Left cardiac atrium (tissue), 4 donors: Measurements from ENCODE around the gene KNDC1. TPM values are rescaled to one million over a fixed set of nuclear protein-coding genes. Genes with fewer than 3 reads are reported as not detected.

ENCODE experiments used
- ATAC-seq, 2 donors: fragments of 200-7000 bp; cut with Tn5 transposase; one replicate each; pipeline ENCODE4 v1.9.1; 2020; ENCODE audit warnings: mild to moderate bottlenecking in 2 of 2, moderate library complexity in 2 of 2
- DNase-seq: peaks from one replicate; pipeline ENCODE4 v3.0.0-alpha.2; 2020
- intact Hi-C, 2 donors: fragments of 100-400 bp; cut with DNase I; formaldehyde crosslinking; loops; one replicate each; pipeline versions ENCODE4 v1.14.1 to v1.15.1; 2022 to 2023
- total RNA-seq, 2 donors: library from RNA; stranded (reverse); fragmentation: NEBNext Ultra II Directional; extraction: Animal tissue kit (Norgen Biotek cat#: 25700); gene quantifications; one replicate each; pipeline ENCODE4 v1.2.1, GENCODE V29; 2021
- donor health status: DM: no; HTN: yes; CAD: no.
- donor health status: DM: no; HTN: yes; CAD: no; lungs with severe emphysema.
- donor health status: DM: yes; HTN: yes; CAD: no.
- donor health status: Dilated cardiomyopathy.

Gene KNDC1
- total RNA-seq, 2 donors from 2014 or later = 0.34 to 0.50 TPM

- no peak for ATAC-seq
Measured at GRCh38 chr10:133184591-133185244, 24.7 kb downstream of the KNDC1 start.

GRCh38 chr10:133185421-133185820, 25.4 kb downstream of the KNDC1 start:
- DNase-seq (no peak), ATAC-seq (no peak)
- intact Hi-C loops = no loop called here

More at GRCh38 chr10:133184591-133185244, 24.7 kb downstream of the KNDC1 start:
- intact Hi-C loops = no loop called here
- no peak for DNase-seq

- no peak for ATAC-seq
- intact Hi-C loops = no loop called here
- DNase-seq = no peak
Measured at GRCh38 chr10:133185916-133186315, 25.9 kb downstream of the KNDC1 start.

- ATAC-seq (no peak), DNase-seq (no peak)
- intact Hi-C loops = no loop called here
Measured at GRCh38 chr10:133186416-133187090, 26.5 kb downstream of the KNDC1 start.

GRCh38 chr10:133187091-133187905, 27.3 kb downstream of the KNDC1 start:
- no peak for DNase-seq
- no peak for ATAC-seq

GRCh38 chr10:133187906-133188681, 28.1 kb downstream of the KNDC1 start:
- DNase-seq (no peak), ATAC-seq (no peak)
- intact Hi-C loops = no loop called here

More at GRCh38 chr10:133187091-133187905, 27.3 kb downstream of the KNDC1 start:
- intact Hi-C loops = no loop called here

- DNase-seq = no peak
- no peak for ATAC-seq
- intact Hi-C loops = no loop called here
Measured at GRCh38 chr10:133189256-133189655, 29.2 kb downstream of the KNDC1 start.

- DNase-seq (no peak), ATAC-seq (no peak)
- intact Hi-C loops = no loop called here
Measured at GRCh38 chr10:133189726-133190125, 29.7 kb downstream of the KNDC1 start.

- intact Hi-C loops = no loop called here
- no peak for DNase-seq
- no peak for ATAC-seq
Measured at GRCh38 chr10:133190225-133190624, 30.2 kb downstream of the KNDC1 start.

- DNase-seq = no peak
- intact Hi-C loops = no loop called here
- no peak for ATAC-seq
Measured at GRCh38 chr10:133191651-133192050, 31.6 kb downstream of the KNDC1 start.

- intact Hi-C loops = no loop called here
Measured at GRCh38 chr10:133194151-133194550, 34.1 kb downstream of the KNDC1 start.

GRCh38 chr10:133195096-133195495, 35.1 kb downstream of the KNDC1 start:
- no peak for DNase-seq
- intact Hi-C loops = no loop called here
- no peak for ATAC-seq

More at GRCh38 chr10:133194151-133194550, 34.1 kb downstream of the KNDC1 start:
- no peak for DNase-seq
- ATAC-seq = no peak

GRCh38 chr10:133195611-133196010, 35.6 kb downstream of the KNDC1 start:
- no peak for DNase-seq
- intact Hi-C loops = no loop called here

GRCh38 chr10:133196221-133196915, 36.3 kb downstream of the KNDC1 start:
- DNase-seq (no peak), ATAC-seq (no peak)
- intact Hi-C loops = no loop called here

More at GRCh38 chr10:133195611-133196010, 35.6 kb downstream of the KNDC1 start:
- ATAC-seq = no peak

GRCh38 chr10:133196936-133197758, 37.1 kb downstream of the KNDC1 start:
- intact Hi-C loops = no loop called here
- ATAC-seq (no peak), DNase-seq (no peak)

GRCh38 chr10:133197786-133198185, 37.8 kb downstream of the KNDC1 start:
- intact Hi-C loops = no loop called here
- ATAC-seq = no peak

GRCh38 chr10:133198206-133198605, 38.2 kb downstream of the KNDC1 start:
- DNase-seq = no peak
- no peak for ATAC-seq
- intact Hi-C loops = no loop called here

More at GRCh38 chr10:133197786-133198185, 37.8 kb downstream of the KNDC1 start:
- DNase-seq = no peak
